22Rv1 (cell line): ENCODE data around the gene MYO18B.

Experiments
- CTCF ChIP-seq: fragments of 450-650 bp; IDR thresholded peaks from 2 replicates; pipeline ENCODE4 v1.5.1; 2017; ENCODE audit warnings: mild to moderate bottlenecking
- ZFX ChIP-seq: fragments of 450-650 bp; IDR thresholded peaks from 2 replicates; pipeline ENCODE4 v1.6.1; 2017; ENCODE audit warnings: antibody characterized with exemption, borderline replicate concordance

DNA sequence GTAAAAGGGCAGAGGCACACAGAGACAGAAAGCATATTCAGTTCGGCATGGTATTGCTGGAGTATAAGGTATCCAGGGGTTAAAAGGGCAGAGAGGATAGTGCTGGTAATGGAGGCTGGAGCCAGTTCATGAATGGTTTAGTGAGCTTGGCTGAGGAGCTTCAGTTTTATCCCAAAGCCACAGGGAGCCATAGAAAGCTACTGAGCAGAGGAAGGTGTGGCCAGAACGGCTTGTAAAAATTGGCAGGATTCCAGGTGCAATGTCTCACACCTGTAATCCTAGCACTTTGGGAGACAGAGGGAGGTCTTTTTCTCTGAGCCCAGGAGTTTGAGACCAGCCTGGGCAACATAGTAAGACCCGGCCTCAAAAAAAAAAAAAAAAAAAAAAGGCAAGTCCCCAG is 186.1 kb downstream of the MYO18B start:
- no peak for TF ChIP-seq CTCF
- TF ChIP-seq ZFX: no peak
